ENCODE measurements around the gene C1S. TPM values are rescaled to one million over a fixed set of nuclear protein-coding genes. Genes with fewer than 3 reads are reported as not detected.
A peak's percentile ranks its signal among the peaks of the same experiment; 100 is the strongest.

The C1S gene
- total RNA-seq, 5 donors from 2014 or later (not counting 1 experiment from before 2014, with no cell fraction given): 1.5 to 5.0 (median 4.5) TPM

DNA sequence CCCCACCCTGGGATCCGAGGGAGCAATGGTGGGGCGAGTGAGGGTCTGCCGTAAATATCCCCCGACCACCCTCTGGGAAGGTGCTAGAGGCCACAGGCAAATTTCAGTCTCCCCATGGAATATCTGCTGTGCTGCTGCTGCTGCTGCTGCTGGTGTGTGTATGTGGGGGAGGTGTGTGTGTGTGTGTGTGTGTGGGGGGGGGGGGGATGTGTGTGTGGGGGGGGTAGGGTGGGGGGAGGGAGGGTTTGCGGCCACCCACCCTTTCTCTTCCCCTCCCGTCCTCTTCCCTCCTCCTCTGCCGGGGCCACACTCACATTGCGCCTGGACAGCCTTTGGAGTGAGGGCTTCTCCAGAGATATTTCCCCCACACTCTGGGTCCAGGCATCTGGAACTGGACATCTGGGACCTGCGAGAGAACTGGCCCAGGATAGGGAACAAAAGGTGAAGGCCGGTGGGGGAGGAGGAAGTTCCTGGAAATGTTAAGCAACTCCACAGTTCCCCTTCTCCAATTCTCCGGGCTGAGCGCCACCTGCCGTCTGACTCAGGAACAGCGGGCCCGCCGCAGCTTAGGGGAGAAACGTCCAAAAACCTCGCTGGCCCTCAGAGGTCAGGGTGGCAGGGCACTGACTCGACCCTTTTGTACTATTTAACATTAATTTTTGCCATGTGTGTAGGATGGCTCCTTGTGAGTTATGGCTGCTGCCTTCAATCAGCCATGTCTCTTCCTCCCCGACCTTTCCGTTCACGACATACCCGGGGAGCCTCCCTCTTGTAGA is 48.5 kb downstream of the C1S start, which contains the start of gene C1RL:
TSS of gene C1RL (minus strand) at position 419 of the 776 bp plus-strand sequence. CDS start at position 385, 34 bp downstream.
- CTCF ChIA-PET: interaction anchor here (0.6 to 2.4 kb wide), 15 partner anchors 10 to 827 kb away, joined by 3 to 11 read pairs (median 4); partner anchors contain the start of genes C12orf57 (in 1 of the 2), CDCA3 (in 1 of the 2), LRRC23 (in 1 of the 2) and RNU7-1 (in 1 of the 2)
- no peaks in the 10 kb centered on the region for H3K27me3 ChIP-seq (replicated peaks in 1 of 2; ENCODE audit: control insufficient read depth in 2 of 2, extremely low read depth in 1 of 2, insufficient read depth in 2 of 2, low read length in 1 of 2)
- peaks cover 43 to 49% (median 47%) of the 10 kb centered on the region in 3 donors for H3K4me1 Mint-ChIP-seq

GRCh38 chr12:7109572-7109920 is 49.0 kb downstream of the C1S start:
- Mint-ChIP-seq H3K27me3 (no peaks in the 10 kb centered on the region), H3K4me3 (peak overlapping the region; percentile 77 to 93 (median 89)), H3K4me1 (peaks cover 44 to 49% (median 45%) of the 10 kb centered on the region in 3 donors), H3K9me3 (peaks cover 10 to 15% (median 11%) of the 10 kb centered on the region in 3 donors), H3K36me3 (peaks cover 24% of the 10 kb centered on the region), H3K27ac (peak overlapping the region; percentile 75 to 77)
- Histone ChIP-seq H3K4me3 (ENCODE audit: control insufficient read depth in 1 of 2, extremely low read depth in 1 of 2, low read length in 1 of 2) (peak overlapping the region in 1 of 2 donors; percentile 77), H3K36me3 (ENCODE audit: control insufficient read depth in 2 of 2, extremely low read depth in 1 of 2, insufficient read depth in 1 of 2, low read length in 1 of 2) (peaks cover 3 to 4% of the 10 kb centered on the region in 2 donors), H3K27ac (ENCODE audit: low read length) (peak overlapping the region; percentile 19), H3K9me3 (no peaks in the 10 kb centered on the region), H3K27me3 (replicated peaks in 1 of 2; ENCODE audit: control insufficient read depth in 2 of 2, extremely low read depth in 1 of 2, insufficient read depth in 2 of 2, low read length in 1 of 2) (no peaks in the 10 kb centered on the region), H3K4me1 (ENCODE audit: control insufficient read depth in 1 of 2, extremely low read depth in 1 of 2, insufficient read depth in 2 of 2, low read length in 2 of 2) (peaks cover 8 to 33% of the 10 kb centered on the region in 2 experiments)
- ATAC-seq (replicated peaks in 1 of 4) (no peak), DNase-seq (no peak)
- WGBS (ENCODE audit: insufficient coverage): 63% methylated on average over 2 of the region's 5 CpGs
- ChIA-PET POLR2A (no interaction called here), CTCF (interaction anchor here (0.6 to 2.4 kb wide), 9 partner anchors 10 to 258 kb away, joined by 3 to 11 read pairs (median 4); partner anchors contain the start of genes C12orf57 (in 1 of the 2), CDCA3 (in 1 of the 2), RNU7-1 (in 1 of the 2) and SPSB2 (in 1 of the 2))

More for the DNA sequence above, 48.5 kb downstream of the C1S start, which contains the start of gene C1RL:
- Histone ChIP-seq H3K9me3 (no peaks in the 10 kb centered on the region), H3K27ac (ENCODE audit: low read length) (peak within 1 kb of the TSS; percentile 75), H3K36me3 (ENCODE audit: control insufficient read depth in 2 of 2, extremely low read depth in 1 of 2, insufficient read depth in 1 of 2, low read length in 1 of 2) (peaks cover 5% of the 10 kb centered on the region in 2 donors), H3K4me3 (ENCODE audit: control insufficient read depth in 1 of 2, extremely low read depth in 1 of 2, low read length in 1 of 2) (peak within 1 kb of the TSS; percentile 77 to 88), H3K4me1 (ENCODE audit: control insufficient read depth in 1 of 2, extremely low read depth in 1 of 2, insufficient read depth in 2 of 2, low read length in 2 of 2) (peaks cover 8 to 33% of the 10 kb centered on the region in 2 experiments)
- Mint-ChIP-seq H3K27me3 (no peaks in the 10 kb centered on the region), H3K4me3 (peak within 1 kb of the TSS; percentile 89 to 93 (median 89)), H3K9me3 (peaks cover 10 to 15% (median 11%) of the 10 kb centered on the region in 3 donors), H3K36me3 (peaks cover 25% of the 10 kb centered on the region), H3K27ac (peak within 1 kb of the TSS; percentile 96)
- ATAC-seq (replicated peaks in 1 of 4) (peak; percentile 24 to 53 (median 36)), DNase-seq (peak in 34 of 35 experiments; percentile 24 to 82 (median 66))
- POLR2A ChIA-PET: interaction anchor here in 1 of 2 donors (0.6 kb wide), 1 partner anchor 30 kb away, joined by 8 read pairs; no protein-coding TSS in a partner anchor
- 0% methylated on average over 6 of the region's 23 CpGs for WGBS (ENCODE audit: insufficient coverage)

- peak overlapping the region in 1 of 3 donors; percentile 89 for H3K4me3 Mint-ChIP-seq
- H3K27ac Mint-ChIP-seq: no peak overlapping the region
- H3K4me3 ChIP-seq (ENCODE audit: control insufficient read depth in 1 of 2, extremely low read depth in 1 of 2, low read length in 1 of 2): no peak overlapping the region
- ChIA-PET POLR2A (no interaction called here), CTCF (interaction anchor here (0.6 to 4.1 kb wide), 5 partner anchors 184 to 241 kb away, joined by 3 to 23 read pairs (median 3); partner anchors contain the start of gene SPSB2 (in 1 of the 2))
- no peak for DNase-seq
- 96% methylated on average over 5 of the region's 5 CpGs for WGBS (ENCODE audit: insufficient coverage)
- no peak for ATAC-seq (replicated peaks in 1 of 4)
- H3K36me3 ChIP-seq (ENCODE audit: control insufficient read depth in 2 of 2, extremely low read depth in 1 of 2, insufficient read depth in 1 of 2, low read length in 1 of 2): peaks cover 0 to 14% of the 10 kb centered on the region in 2 donors
- H3K4me1 Mint-ChIP-seq: peaks cover 36 to 41% (median 39%) of the 10 kb centered on the region in 3 donors
- no peak overlapping the region for H3K27ac ChIP-seq (ENCODE audit: low read length)
- peaks cover 24% of the 10 kb centered on the region for H3K36me3 Mint-ChIP-seq
- H3K4me1 ChIP-seq (ENCODE audit: control insufficient read depth in 1 of 2, extremely low read depth in 1 of 2, insufficient read depth in 2 of 2, low read length in 2 of 2): peaks cover 8 to 33% of the 10 kb centered on the region in 2 experiments
- H3K27me3 Mint-ChIP-seq: no peaks in the 10 kb centered on the region
- peaks cover 8 to 13% (median 9%) of the 10 kb centered on the region in 3 donors for H3K9me3 Mint-ChIP-seq
- H3K9me3 ChIP-seq: no peaks in the 10 kb centered on the region
- H3K27me3 ChIP-seq (replicated peaks in 1 of 2; ENCODE audit: control insufficient read depth in 2 of 2, extremely low read depth in 1 of 2, insufficient read depth in 2 of 2, low read length in 1 of 2): no peaks in the 10 kb centered on the region
Observed at GRCh38 chr12:7110661-7111060, 50.1 kb downstream of the C1S start.

DNA sequence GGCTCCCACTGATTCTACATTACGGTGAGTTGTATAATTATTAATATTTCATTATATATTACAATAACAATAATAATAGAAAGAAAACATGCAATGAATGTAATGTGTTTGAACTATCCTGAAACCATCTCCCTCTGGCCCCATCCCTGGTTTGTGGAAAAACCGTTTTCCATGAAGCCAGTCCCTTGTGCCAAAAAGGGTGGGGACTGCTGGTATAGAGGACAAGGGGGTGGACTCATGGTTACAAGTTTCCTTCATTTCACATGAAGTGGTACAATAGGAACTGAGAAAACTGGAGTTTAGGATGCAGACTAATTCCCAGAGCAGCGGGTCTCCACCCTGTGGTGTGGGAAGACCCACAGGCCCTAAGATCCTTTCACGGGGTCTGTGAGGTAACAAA is 51.5 kb downstream of the C1S start:
- Mint-ChIP-seq H3K4me3 (no peak overlapping the region), H3K36me3 (peaks cover 19% of the 10 kb centered on the region), H3K4me1 (peaks cover 23 to 27% (median 25%) of the 10 kb centered on the region in 3 donors), H3K9me3 (no peaks in the 10 kb centered on the region), H3K27me3 (no peaks in the 10 kb centered on the region), H3K27ac (no peak overlapping the region)
- ATAC-seq (replicated peaks in 1 of 4): no peak
- H3K36me3 ChIP-seq (ENCODE audit: control insufficient read depth in 2 of 2, extremely low read depth in 1 of 2, insufficient read depth in 1 of 2, low read length in 1 of 2): peaks cover 0 to 22% of the 10 kb centered on the region in 2 donors
- ChIA-PET CTCF (interaction anchor here (1.0 to 4.1 kb wide), 6 partner anchors 19 to 243 kb away, joined by 3 to 23 read pairs (median 6); partner anchors contain the start of gene SPSB2 (in 2 of the 2)), POLR2A (no interaction called here)
- no peak overlapping the region for H3K4me3 ChIP-seq (ENCODE audit: control insufficient read depth in 1 of 2, extremely low read depth in 1 of 2, low read length in 1 of 2)
- H3K27ac ChIP-seq (ENCODE audit: low read length): no peak overlapping the region
- no peaks in the 10 kb centered on the region for H3K27me3 ChIP-seq (replicated peaks in 1 of 2; ENCODE audit: control insufficient read depth in 2 of 2, extremely low read depth in 1 of 2, insufficient read depth in 2 of 2, low read length in 1 of 2)
- DNase-seq: no peak
- H3K9me3 ChIP-seq: no peaks in the 10 kb centered on the region
- WGBS (ENCODE audit: insufficient coverage): 100% methylated on average over 1 of the region's 4 CpGs
- H3K4me1 ChIP-seq (ENCODE audit: control insufficient read depth in 1 of 2, extremely low read depth in 1 of 2, insufficient read depth in 2 of 2, low read length in 2 of 2): peaks cover 8 to 30% of the 10 kb centered on the region in 2 experiments

DNA sequence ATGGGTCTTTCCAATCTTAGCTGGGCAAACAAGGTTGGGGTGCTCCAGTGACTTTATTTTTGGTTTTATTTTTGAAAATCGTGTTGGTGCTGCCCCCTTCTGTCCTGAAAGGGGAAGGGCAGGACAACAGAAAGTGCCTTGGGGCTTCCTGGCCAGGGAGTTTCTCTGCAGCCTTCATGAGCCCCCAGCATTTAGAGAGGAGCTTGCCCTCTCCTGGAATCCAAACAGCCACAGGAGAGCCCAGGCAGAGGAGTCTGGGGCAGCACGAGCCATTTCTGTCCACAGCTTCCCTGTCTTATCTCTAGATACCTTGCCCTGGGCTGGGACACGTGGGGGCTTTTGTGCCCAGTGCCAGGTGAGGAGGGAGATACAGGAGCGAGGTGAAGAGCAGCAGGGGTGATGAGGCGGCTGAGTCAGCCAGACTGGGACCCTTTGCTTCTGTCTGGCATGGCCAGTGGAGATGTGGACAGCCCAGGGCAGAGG is 52.9 kb downstream of the C1S start:
- H3K27me3 Mint-ChIP-seq: no peaks in the 10 kb centered on the region
- H3K36me3 ChIP-seq (ENCODE audit: control insufficient read depth in 2 of 2, extremely low read depth in 1 of 2, insufficient read depth in 1 of 2, low read length in 1 of 2): peaks cover 0 to 25% of the 10 kb centered on the region in 2 donors
- peak overlapping the region in 1 of 2 donors; percentile 28 for H3K27ac Mint-ChIP-seq
- POLR2A ChIA-PET: interaction anchor here in 1 of 2 donors (0.8 kb wide), 1 partner anchor 390 kb away, joined by 3 read pairs; no protein-coding TSS in a partner anchor
- H3K27ac ChIP-seq (ENCODE audit: low read length): no peak overlapping the region
- peaks cover 6 to 18% of the 10 kb centered on the region in 2 experiments for H3K4me1 ChIP-seq (ENCODE audit: control insufficient read depth in 1 of 2, extremely low read depth in 1 of 2, insufficient read depth in 2 of 2, low read length in 2 of 2)
- peak in 21 of 35 experiments; percentile 11 to 79 (median 30) for DNase-seq
- H3K9me3 Mint-ChIP-seq: no peaks in the 10 kb centered on the region
- peaks cover 31% of the 10 kb centered on the region for H3K36me3 Mint-ChIP-seq
- WGBS (ENCODE audit: insufficient coverage): 58% methylated on average over 3 of the region's 5 CpGs
- H3K9me3 ChIP-seq: no peaks in the 10 kb centered on the region
- no peak overlapping the region for H3K4me3 Mint-ChIP-seq
- no peak overlapping the region for H3K4me3 ChIP-seq (ENCODE audit: control insufficient read depth in 1 of 2, extremely low read depth in 1 of 2, low read length in 1 of 2)
- peaks cover 14 to 16% (median 15%) of the 10 kb centered on the region in 3 donors for H3K4me1 Mint-ChIP-seq
- H3K27me3 ChIP-seq (replicated peaks in 1 of 2; ENCODE audit: control insufficient read depth in 2 of 2, extremely low read depth in 1 of 2, insufficient read depth in 2 of 2, low read length in 1 of 2): no peaks in the 10 kb centered on the region
- CTCF ChIA-PET: interaction anchor here (0.5 to 4.1 kb wide), 11 partner anchors 18 to 816 kb away, joined by 3 to 23 read pairs (median 3); partner anchors contain the start of gene SPSB2 (in 2 of the 2)
- peak; percentile 8 to 33 (median 24) for ATAC-seq (replicated peaks in 1 of 4)

- H3K4me3 ChIP-seq (ENCODE audit: control insufficient read depth in 1 of 2, extremely low read depth in 1 of 2, low read length in 1 of 2): no peak overlapping the region
- no peak overlapping the region for H3K27ac ChIP-seq (ENCODE audit: low read length)
- H3K27me3 Mint-ChIP-seq: no peaks in the 10 kb centered on the region
- H3K9me3 Mint-ChIP-seq: no peaks in the 10 kb centered on the region
- no peak overlapping the region for H3K27ac Mint-ChIP-seq
- no peak overlapping the region for H3K4me3 Mint-ChIP-seq
- peaks cover 11 to 15% (median 14%) of the 10 kb centered on the region in 3 donors for H3K4me1 Mint-ChIP-seq
- H3K9me3 ChIP-seq: no peaks in the 10 kb centered on the region
- POLR2A ChIA-PET: no interaction called here
- peaks cover 33% of the 10 kb centered on the region for H3K36me3 Mint-ChIP-seq
- no peak for ATAC-seq (replicated peaks in 1 of 4)
- DNase-seq: no peak
- H3K4me1 ChIP-seq (ENCODE audit: control insufficient read depth in 1 of 2, extremely low read depth in 1 of 2, insufficient read depth in 2 of 2, low read length in 2 of 2): peaks cover 6 to 18% of the 10 kb centered on the region in 2 experiments
- no peaks in the 10 kb centered on the region for H3K27me3 ChIP-seq (replicated peaks in 1 of 2; ENCODE audit: control insufficient read depth in 2 of 2, extremely low read depth in 1 of 2, insufficient read depth in 2 of 2, low read length in 1 of 2)
- CTCF ChIA-PET: interaction anchor here (0.5 to 4.1 kb wide), 6 partner anchors 18 to 244 kb away, joined by 3 to 23 read pairs (median 6); partner anchors contain the start of gene SPSB2 (in 2 of the 2)
- WGBS (ENCODE audit: insufficient coverage): 100% methylated on average over 9 of the region's 11 CpGs
- peaks cover 0 to 25% of the 10 kb centered on the region in 2 donors for H3K36me3 ChIP-seq (ENCODE audit: control insufficient read depth in 2 of 2, extremely low read depth in 1 of 2, insufficient read depth in 1 of 2, low read length in 1 of 2)
Observed at GRCh38 chr12:7114008-7114407, 53.5 kb downstream of the C1S start.
